Astrocyte (in vitro differentiated cells and primary cell): Measurements from ENCODE around the gene DAZAP1. TPM values are rescaled to one million over a fixed set of nuclear protein-coding genes. Genes with fewer than 3 reads are reported as not detected.

Source experiments
- DNase-seq: peaks from one replicate; pipeline ENCODE4 v3.0.0-alpha.2; 2010; ENCODE audit warnings: low read depth
- FAIRE-seq: peaks from 2 replicates; lab custom pipeline; 2011; peaks lifted over from hg19 to GRCh38; lab: Jason Lieb, UNC
- H2AFZ ChIP-seq: 2 replicates; pipeline ENCODE4 v1.6.0; 2012; ENCODE audit warnings: low read depth, low read length, inconsistent platforms
- H3K27ac ChIP-seq: 2 replicates; pipeline ENCODE4 v1.5.1; 2011; ENCODE audit warnings: low read depth, low read length, inconsistent platforms
- H3K27me3 ChIP-seq: 2 replicates; pipeline ENCODE4 v1.6.0; 2011; ENCODE audit warnings: low read length, inconsistent platforms; ENCODE audit not compliant: insufficient read depth
- H3K36me3 ChIP-seq: 2 replicates; pipeline ENCODE4 v1.5.1; 2011; ENCODE audit warnings: low read length, inconsistent platforms; ENCODE audit not compliant: insufficient read depth
- H3K4me1 ChIP-seq: 2 replicates; pipeline ENCODE4 v1.5.1; 2011; ENCODE audit warnings: low read length, inconsistent platforms; ENCODE audit not compliant: insufficient read depth
- H3K4me2 ChIP-seq: 2 replicates; pipeline ENCODE4 v1.6.0; 2012; ENCODE audit warnings: low read length, inconsistent platforms
- H3K4me3 ChIP-seq: 2 replicates; pipeline ENCODE4 v1.5.1; 2011; ENCODE audit warnings: low read depth, mild to moderate bottlenecking, low read length, inconsistent platforms; ENCODE audit not compliant: insufficient read depth
- H3K79me2 ChIP-seq: 2 replicates; pipeline ENCODE4 v1.6.0; 2012; ENCODE audit warnings: mild to moderate bottlenecking, low read length, inconsistent platforms; ENCODE audit not compliant: insufficient read depth
- H3K9ac ChIP-seq: 2 replicates; pipeline ENCODE4 v1.6.0; 2012; ENCODE audit warnings: mild to moderate bottlenecking, low read length, inconsistent platforms
- H3K9me3 ChIP-seq: 2 replicates; pipeline ENCODE4 v1.5.1; 2012; ENCODE audit warnings: low read depth, mild to moderate bottlenecking, low read length, inconsistent platforms; ENCODE audit not compliant: insufficient read depth
- H4K20me1 ChIP-seq: 2 replicates; pipeline ENCODE4 v1.6.0; 2012; ENCODE audit warnings: low read length, inconsistent platforms; ENCODE audit not compliant: insufficient read depth
- H3K27ac Mint-ChIP-seq: one replicate; pipeline ENCODE4 v1.8.0; 2021; ENCODE audit warnings: mild to moderate bottlenecking, mixed read lengths; ENCODE audit not compliant: unreplicated experiment
- H3K27me3 Mint-ChIP-seq: one replicate; pipeline ENCODE4 v1.8.0; 2021; ENCODE audit warnings: low read depth, mixed read lengths; ENCODE audit not compliant: unreplicated experiment
- H3K36me3 Mint-ChIP-seq: one replicate; pipeline ENCODE4 v1.8.0; 2021; ENCODE audit warnings: low read depth, mixed read lengths; ENCODE audit not compliant: unreplicated experiment
- H3K4me1 Mint-ChIP-seq: one replicate; pipeline ENCODE4 v1.8.0; 2021; ENCODE audit warnings: low read depth, mixed read lengths; ENCODE audit not compliant: unreplicated experiment
- H3K4me3 Mint-ChIP-seq: one replicate; pipeline ENCODE4 v1.8.0; 2021; ENCODE audit warnings: mild to moderate bottlenecking, moderate library complexity, mixed read lengths; ENCODE audit not compliant: unreplicated experiment
- H3K9me3 Mint-ChIP-seq: one replicate; pipeline ENCODE4 v1.8.0; 2021; ENCODE audit warnings: mild to moderate bottlenecking, mixed read lengths; ENCODE audit not compliant: unreplicated experiment
- CTCF ChIP-seq: IDR thresholded peaks from 2 replicates; pipeline ENCODE4 v1.5.1; 2011; ENCODE audit warnings: low read depth, mild to moderate bottlenecking, inconsistent platforms, low read length, moderate library complexity; ENCODE audit not compliant: insufficient read depth
- EZH2 ChIP-seq: IDR thresholded peaks from 2 replicates; pipeline ENCODE4 v1.6.1; 2012; ENCODE audit warnings: mild to moderate bottlenecking, low read length, inconsistent platforms; ENCODE audit not compliant: insufficient read depth
- total RNA-seq: library from RNA; stranded (reverse); gene quantifications from 2 replicates; pipeline ENCODE4 v1.2.1, GENCODE V29; 2021

DAZAP1 gene
- total RNA-seq, 1 donor from 2014 or later: 108 TPM

GRCh38 chr19:1455336-1456120, 48.1 kb downstream of the DAZAP1 start:
- peak overlapping the region; percentile 77 for H3K27ac Mint-ChIP-seq
- H3K36me3 Mint-ChIP-seq: peaks cover 11% of the 10 kb centered on the region
- Histone ChIP-seq H3K9me3 (no peaks in the 10 kb centered on the region), H3K27ac (no peak overlapping the region), H4K20me1 (peaks cover 18% of the 10 kb centered on the region), H3K27me3 (peaks cover 24% of the 10 kb centered on the region), H3K4me3 (no peak overlapping the region), H3K79me2 (no peaks in the 10 kb centered on the region), H3K4me2 (no peak overlapping the region), H3K36me3 (no peaks in the 10 kb centered on the region), H3K9ac (no peak overlapping the region), H3K4me1 (no peaks in the 10 kb centered on the region), H2AFZ (no peak overlapping the region)
- H3K27me3 Mint-ChIP-seq: peaks cover 29% of the 10 kb centered on the region
- DNase-seq (no peak), FAIRE-seq (no peak)
- H3K4me1 Mint-ChIP-seq: no peaks in the 10 kb centered on the region
- H3K4me3 Mint-ChIP-seq: no peak overlapping the region
- TF ChIP-seq EZH2 (no peak), CTCF (no peak)
- H3K9me3 Mint-ChIP-seq: no peaks in the 10 kb centered on the region

- peaks cover 18% of the 10 kb centered on the region for H3K27me3 ChIP-seq
- no peaks in the 10 kb centered on the region for H3K4me1 ChIP-seq
- DNase-seq (no peak), FAIRE-seq (no peak)
- H3K36me3 ChIP-seq: no peaks in the 10 kb centered on the region
- H3K9ac ChIP-seq: no peak overlapping the region
- H3K27ac Mint-ChIP-seq: no peak overlapping the region
- H3K9me3 ChIP-seq: no peaks in the 10 kb centered on the region
- no peaks in the 10 kb centered on the region for H3K79me2 ChIP-seq
- H3K36me3 Mint-ChIP-seq: peaks cover 9% of the 10 kb centered on the region
- peaks cover 10% of the 10 kb centered on the region for H4K20me1 ChIP-seq
- H3K4me2 ChIP-seq: no peak overlapping the region
- TF ChIP-seq CTCF: no peak
- no peak for TF ChIP-seq EZH2
- no peak overlapping the region for H3K27ac ChIP-seq
- no peak overlapping the region for H2AFZ ChIP-seq
- H3K27me3 Mint-ChIP-seq: peaks cover 21% of the 10 kb centered on the region
- H3K4me3 ChIP-seq: no peak overlapping the region
- no peak overlapping the region for H3K4me3 Mint-ChIP-seq
- H3K4me1 Mint-ChIP-seq: no peaks in the 10 kb centered on the region
- H3K9me3 Mint-ChIP-seq: no peaks in the 10 kb centered on the region
Measured at GRCh38 chr19:1456121-1456900, 48.9 kb downstream of the DAZAP1 start.
